Right lobe of liver (tissue), 6 donors: ENCODE measurements around the gene GRB10. TPM values are rescaled to one million over a fixed set of nuclear protein-coding genes. Genes with fewer than 3 reads are reported as not detected.

ENCODE experiments used
- ATAC-seq, 4 donors: fragments of 200-7000 bp; cut with Tn5 transposase; one replicate each; pipeline ENCODE4 v1.9.1; 2020; ENCODE audit warnings: mild to moderate bottlenecking in 4 of 4, moderate library complexity in 4 of 4
- DNase-seq, 3 donors: peaks; one replicate each; pipeline ENCODE4 v3.0.0-alpha.2; 2020
- H3K27ac ChIP-seq, 3 donors: fragments of 200-600 bp; one replicate each; pipeline ENCODE4 v1.8.0; 2022
- H3K27me3 ChIP-seq, 2 donors: fragments of 200-600 bp; one replicate each; pipeline ENCODE4 v1.8.0; 2022
- H3K36me3 ChIP-seq, 4 donors: fragments of 200-600 bp; sonication (generic) in 1 of 4; one replicate each; pipeline versions ENCODE4 v1.5.1 to v1.8.0; 2017 to 2022; ENCODE audit warnings: control low read depth in 1 of 4
- H3K4me1 ChIP-seq, 4 donors: fragments of 200-600 bp; sonication (generic) in 1 of 4; one replicate each; pipeline versions ENCODE4 v1.5.1 to v1.8.0; 2017 to 2022; ENCODE audit warnings: control low read depth in 1 of 4
- H3K4me3 ChIP-seq, 3 donors: fragments of 200-600 bp; one replicate each; pipeline ENCODE4 v1.8.0; 2022
- H3K9me3 ChIP-seq, 4 donors: fragments of 200-600 bp; sonication (generic) in 1 of 4; one replicate each; pipeline versions ENCODE4 v1.5.1 to v1.8.0; 2017 to 2022; ENCODE audit warnings: control low read depth in 1 of 4
- POLR2A ChIP-seq: fragments of 450-650 bp; IDR thresholded peaks from one replicate; pipeline ENCODE4 v1.6.1; 2017; ENCODE audit warnings: antibody characterized with exemption, mild to moderate bottlenecking
- WGBS: methylation state at CpG from one replicate; pipeline ENCODE4 v1.1.6; 2018; ENCODE audit warnings: low coverage, low lambda C conversion rate; ENCODE audit not compliant: insufficient coverage; ENCODE audit errors: missing lambda C conversion rate; 5-methylcytosine and 5-hydroxymethylcytosine counted together
- intact Hi-C, 2 donors: fragments of 100-400 bp; cut with DNase I; formaldehyde crosslinking; loops; one replicate each; pipeline versions ENCODE4 v1.11.2 to v1.14.1; 2022
- total RNA-seq, 6 experiments: library from RNA; depleted of rRNA in 2 of 6; stranded (reverse); fragments of >200 nt in 2 of 6; fragmentation: NEBNext Ultra II Directional in 3 of 6; extraction: Animal tissue kit (Norgen Biotek cat#: 25700) in 3 of 6; gene quantifications; one replicate each; pipeline versions ENCODE4 v1.1.0 to v1.2.4, GENCODE V29; 2016 to 2023
- TF ChIP-seq, protein P1 (sequence below), 4 donors: fragments of 200-600 bp in 3 of 4; fragments of 450-650 bp in 1 of 4; IDR thresholded peaks; one replicate each; pipeline versions ENCODE4 v1.5.1 to v1.8.0; 2016 to 2022; ENCODE audit warnings: antibody characterized with exemption in 4 of 4, mild to moderate bottlenecking in 2 of 4
- donor health status: DM: no; HTN: yes; CAD: no.
- donor health status: DM: no; HTN: no; CAD: no.
- donor health status: DM: no; HTN: no; CAD: no.
- donor health status: DM: no; HTN: yes; CAD: no.
- donor health status: DM: no; HTN: yes; CAD: no.

GRB10 gene
- total RNA-seq, 6 experiments from 2014 or later = 24.9 to 55.5 (median 40.0) TPM

DNA sequence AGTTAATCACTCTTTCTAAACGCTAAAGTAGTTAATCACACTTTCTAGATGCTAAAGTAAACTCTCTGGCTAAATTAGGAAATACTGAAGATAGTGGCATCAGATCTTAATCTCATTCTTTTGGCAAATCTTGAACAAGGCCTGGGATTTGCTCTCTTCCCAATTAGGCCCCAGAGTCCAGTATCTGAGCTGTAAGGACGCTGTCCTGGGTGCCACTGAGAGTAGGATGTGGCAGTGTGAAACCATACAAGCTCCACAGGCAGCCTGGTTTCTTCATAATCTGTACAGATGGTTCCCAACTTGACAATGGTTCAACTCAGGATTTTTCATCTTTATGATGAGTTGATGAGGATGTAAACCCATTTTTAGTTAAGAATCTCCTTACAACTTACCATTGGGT lies 36.9 kb downstream of the GRB10 start:
- H3K4me1 ChIP-seq = peaks cover 0 to 3% (median 0%) of the 10 kb centered on the region in 4 donors
- no peak overlapping the region for H3K4me3 ChIP-seq
- WGBS = 40% methylated on average over 1 of the region's 2 CpGs
- DNase-seq (no peak), ATAC-seq (no peak)
- no peaks in the 10 kb centered on the region for H3K27me3 ChIP-seq
- no peaks in the 10 kb centered on the region for H3K9me3 ChIP-seq
- TF ChIP-seq, protein P1, sequence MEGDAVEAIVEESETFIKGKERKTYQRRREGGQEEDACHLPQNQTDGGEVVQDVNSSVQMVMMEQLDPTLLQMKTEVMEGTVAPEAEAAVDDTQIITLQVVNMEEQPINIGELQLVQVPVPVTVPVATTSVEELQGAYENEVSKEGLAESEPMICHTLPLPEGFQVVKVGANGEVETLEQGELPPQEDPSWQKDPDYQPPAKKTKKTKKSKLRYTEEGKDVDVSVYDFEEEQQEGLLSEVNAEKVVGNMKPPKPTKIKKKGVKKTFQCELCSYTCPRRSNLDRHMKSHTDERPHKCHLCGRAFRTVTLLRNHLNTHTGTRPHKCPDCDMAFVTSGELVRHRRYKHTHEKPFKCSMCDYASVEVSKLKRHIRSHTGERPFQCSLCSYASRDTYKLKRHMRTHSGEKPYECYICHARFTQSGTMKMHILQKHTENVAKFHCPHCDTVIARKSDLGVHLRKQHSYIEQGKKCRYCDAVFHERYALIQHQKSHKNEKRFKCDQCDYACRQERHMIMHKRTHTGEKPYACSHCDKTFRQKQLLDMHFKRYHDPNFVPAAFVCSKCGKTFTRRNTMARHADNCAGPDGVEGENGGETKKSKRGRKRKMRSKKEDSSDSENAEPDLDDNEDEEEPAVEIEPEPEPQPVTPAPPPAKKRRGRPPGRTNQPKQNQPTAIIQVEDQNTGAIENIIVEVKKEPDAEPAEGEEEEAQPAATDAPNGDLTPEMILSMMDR (IDR thresholded peaks at IDR 0.05) = no peak
- TF ChIP-seq POLR2A = no peak
- intact Hi-C loops = no loop called here
- H3K27ac ChIP-seq = no peak overlapping the region
- no peaks in the 10 kb centered on the region for H3K36me3 ChIP-seq

DNA sequence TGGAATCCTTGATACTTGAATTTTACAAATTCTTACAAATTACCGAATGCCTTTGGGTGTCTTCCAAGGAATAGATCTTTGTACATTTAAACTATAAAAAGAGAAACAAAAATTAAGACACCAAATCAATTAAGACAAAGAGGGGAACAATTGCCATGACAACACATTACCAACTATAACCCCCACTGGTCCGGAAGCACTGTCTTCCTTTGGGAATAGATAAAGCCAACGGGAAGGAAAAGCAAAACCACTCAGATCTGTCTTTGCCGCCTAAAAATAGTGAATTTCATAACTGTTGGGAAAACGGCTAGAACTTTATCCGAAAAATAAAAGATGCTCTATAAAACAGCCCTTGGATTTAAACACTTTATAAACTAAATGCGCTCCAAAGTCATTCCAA lies 37.4 kb downstream of the GRB10 start:
- WGBS = 67% methylated on average over 7 of the region's 7 CpGs
- H3K27me3 ChIP-seq = no peaks in the 10 kb centered on the region
- H3K4me1 ChIP-seq = peaks cover 0 to 4% (median under 1%) of the 10 kb centered on the region in 4 donors
- DNase-seq (no peak), ATAC-seq (peak in 2 of 4 donors; percentile 34 to 38)
- no peak overlapping the region for H3K4me3 ChIP-seq
- no peaks in the 10 kb centered on the region for H3K36me3 ChIP-seq
- intact Hi-C loops = no loop called here
- H3K27ac ChIP-seq = no peak overlapping the region
- TF ChIP-seq POLR2A = no peak
- TF ChIP-seq, protein P1 (IDR thresholded peaks at IDR 0.05) = no peak
- no peaks in the 10 kb centered on the region for H3K9me3 ChIP-seq

DNA sequence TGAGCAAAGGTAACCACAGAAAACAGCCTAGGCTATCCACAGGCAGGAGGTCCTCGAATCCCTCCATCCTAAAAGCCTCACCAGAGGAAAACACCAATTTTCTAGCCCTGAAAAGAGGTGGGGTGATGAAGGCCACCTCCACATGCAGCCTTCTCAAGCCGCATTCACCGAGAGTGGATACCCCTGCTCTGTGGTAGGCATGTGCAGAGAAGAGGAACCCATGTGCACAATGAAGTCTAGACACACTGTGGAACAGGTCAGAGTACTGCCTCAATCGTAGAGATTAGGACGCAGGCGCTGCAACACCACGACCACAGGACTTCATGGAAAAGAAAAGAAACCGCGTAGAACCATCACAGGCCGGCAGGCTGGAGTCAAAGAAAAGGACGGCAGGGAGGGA lies 38.8 kb downstream of the GRB10 start:
- intact Hi-C loops = no loop called here
- ATAC-seq = no peak
- Histone ChIP-seq H3K27me3 (no peaks in the 10 kb centered on the region), H3K36me3 (no peaks in the 10 kb centered on the region), H3K9me3 (no peaks in the 10 kb centered on the region), H3K4me3 (no peak overlapping the region), H3K27ac (no peak overlapping the region), H3K4me1 (peaks cover 0 to 17% (median 7%) of the 10 kb centered on the region in 4 donors)
- 94% methylated on average over 9 of the region's 11 CpGs for WGBS
- DNase-seq = no peak
- TF ChIP-seq, protein P1 (IDR thresholded peaks at IDR 0.05) = no peak
- TF ChIP-seq POLR2A = no peak

DNA sequence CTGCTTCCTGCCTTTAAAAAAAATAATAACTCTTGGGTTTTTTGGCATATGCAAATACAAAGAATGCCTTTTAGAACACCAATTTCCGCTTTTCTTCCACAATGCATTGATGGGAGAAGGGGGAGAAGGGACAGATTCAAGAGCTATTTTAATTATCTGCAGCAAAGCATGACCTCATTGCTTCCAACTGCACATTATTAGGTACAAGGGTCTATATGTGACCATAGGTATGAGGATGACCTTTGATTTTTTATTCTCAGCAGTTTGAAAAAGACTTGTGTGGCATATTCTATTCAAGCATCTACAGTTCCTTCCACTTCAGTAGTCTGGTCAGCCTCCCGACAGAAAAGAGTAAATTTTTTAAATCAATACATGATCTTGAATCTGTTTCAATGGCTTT lies 39.7 kb downstream of the GRB10 start:
- Histone ChIP-seq H3K27ac (no peak overlapping the region), H3K4me3 (no peak overlapping the region), H3K4me1 (peaks cover 0 to 23% (median 11%) of the 10 kb centered on the region in 4 donors), H3K9me3 (no peaks in the 10 kb centered on the region), H3K36me3 (no peaks in the 10 kb centered on the region), H3K27me3 (no peaks in the 10 kb centered on the region)
- TF ChIP-seq POLR2A = no peak
- TF ChIP-seq, protein P1 (IDR thresholded peaks at IDR 0.05) = no peak
- whole genome bisulfite sequencing = 61% methylated on average over 2 of the region's 2 CpGs
- DNase-seq (no peak), ATAC-seq (no peak)
- intact Hi-C loops = no loop called here

DNA sequence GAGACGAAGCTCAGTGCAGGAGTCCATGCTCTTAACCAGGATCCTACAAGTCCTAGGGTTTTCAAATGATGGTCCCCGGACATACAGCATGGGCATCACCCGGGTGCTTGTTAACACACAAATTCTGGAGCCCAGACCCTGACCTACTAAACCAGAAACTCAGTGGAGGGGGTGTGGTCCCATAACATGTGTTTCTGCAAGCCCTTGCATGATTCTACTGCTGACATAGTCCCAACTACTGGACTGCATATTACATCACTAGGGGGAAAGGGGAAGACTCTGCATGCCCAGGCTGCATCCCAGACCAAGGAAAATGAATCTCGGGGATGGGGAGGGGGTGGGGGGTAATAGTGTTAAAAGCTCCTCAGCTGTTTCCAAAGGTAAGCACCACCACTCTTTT lies 40.3 kb downstream of the GRB10 start:
- TF ChIP-seq, protein P1 (IDR thresholded peaks at IDR 0.05) = no peak
- no peak for TF ChIP-seq POLR2A
- WGBS = 83% methylated on average over 2 of the region's 4 CpGs
- H3K27me3 ChIP-seq = no peaks in the 10 kb centered on the region
- no peaks in the 10 kb centered on the region for H3K36me3 ChIP-seq
- H3K4me3 ChIP-seq = no peak overlapping the region
- no peaks in the 10 kb centered on the region for H3K9me3 ChIP-seq
- peaks cover 0 to 25% (median 11%) of the 10 kb centered on the region in 4 donors for H3K4me1 ChIP-seq
- no peak overlapping the region for H3K27ac ChIP-seq
- ATAC-seq (no peak), DNase-seq (no peak)
- intact Hi-C loops = no loop called here
